Measurements from ENCODE around the gene GHDC. TPM values are rescaled to one million over a fixed set of nuclear protein-coding genes. Genes with fewer than 3 reads are reported as not detected.

The GHDC gene
- total and polyA plus RNA-seq, 2 of the 13 experiments (the other 11 are each of a cell fraction or from before 2014, with no cell fraction given): 15.4 to 22.5 TPM

GRCh38 chr17:42202696-42203095, 8.4 kb upstream of the GHDC start:
- ChIA-PET POLR2A (no interaction called here), CTCF (ENCODE audit: low intra/inter-chr PET ratio, low total read pairs) (no interaction called here)
- DNase-seq (ENCODE audit: low spot score): no peak
- Histone ChIP-seq H3K27ac (ENCODE audit: extremely low read length, insufficient read depth, low read length) (no peak overlapping the region), H2AFZ (ENCODE audit: low read length) (no peak overlapping the region), H3K4me2 (ENCODE audit: low read depth, low read length) (no peak overlapping the region), H3K4me3 (replicated peaks in 1 of 3; ENCODE audit: insufficient read depth in 1 of 3, low read depth in 2 of 3, low read length in 3 of 3) (no peak overlapping the region), H3K4me1 (ENCODE audit: insufficient read depth, low read length) (peaks cover 16% of the 10 kb centered on the region), H3K79me2 (ENCODE audit: insufficient read depth, low read length) (no peaks in the 10 kb centered on the region), H3K36me3 (replicated peaks in 1 of 2; ENCODE audit: control insufficient read depth in 1 of 2, insufficient read depth in 2 of 2, low read length in 2 of 2) (peaks cover 7 to 24% of the 10 kb centered on the region in 2 experiments), H3K9me3 (ENCODE audit: low read length) (no peaks in the 10 kb centered on the region), H3K27me3 (ENCODE audit: control insufficient read depth in 1 of 2, insufficient read depth in 2 of 2, low read length in 2 of 2) (no peaks in the 10 kb centered on the region), H4K20me1 (ENCODE audit: insufficient read depth, low read length) (no peaks in the 10 kb centered on the region), H3K9ac (ENCODE audit: insufficient read depth, low read depth, low read length) (no peak overlapping the region)
- intact Hi-C loops (cut with micrococcal nuclease; ENCODE audit: unreplicated experiment) (no loop called here), in situ Hi-C loops (cut with HindIII; ENCODE audit: extremely low pct_ligation_motif_present, low pct_unique_long_range_greater_than_20kb) (no loop called here)
- 94% methylated on average over 5 of the region's 5 CpGs for WGBS (ENCODE audit: low lambda C conversion rate)
- BruUV-seq (replicated peaks): no TSS peak
- ATAC-seq: no peak
- FAIRE-seq: no peak
- no peak for TF ChIP-seq CBX2 (IDR thresholded peaks at IDR 0.05; ENCODE audit: low read depth, low read length)
- TF ChIP-seq CBX2 (CRISPR knock-in tag; IDR thresholded peaks at IDR 0.05; ENCODE audit: low read depth): no peak
- TF ChIP-seq ZNF441 (CRISPR knock-in tag; IDR thresholded peaks at IDR 0.05; ENCODE audit: borderline replicate concordance): no peak
- no peak for TF ChIP-seq ZNF589 (CRISPR knock-in tag; conservative IDR thresholded peaks at IDR 0.05)
- TF ChIP-seq ERF (CRISPR knock-in tag; IDR thresholded peaks at IDR 0.05): no peak
- TF ChIP-seq ZNF720 (CRISPR knock-in tag; IDR thresholded peaks at IDR 0.05): no peak
- no peak for TF ChIP-seq ATAD3A (CRISPR knock-in tag; IDR thresholded peaks at IDR 0.05)
- no peak for TF ChIP-seq ZNF564 (CRISPR knock-in tag; IDR thresholded peaks at IDR 0.05)
- TF ChIP-seq, protein P1, sequence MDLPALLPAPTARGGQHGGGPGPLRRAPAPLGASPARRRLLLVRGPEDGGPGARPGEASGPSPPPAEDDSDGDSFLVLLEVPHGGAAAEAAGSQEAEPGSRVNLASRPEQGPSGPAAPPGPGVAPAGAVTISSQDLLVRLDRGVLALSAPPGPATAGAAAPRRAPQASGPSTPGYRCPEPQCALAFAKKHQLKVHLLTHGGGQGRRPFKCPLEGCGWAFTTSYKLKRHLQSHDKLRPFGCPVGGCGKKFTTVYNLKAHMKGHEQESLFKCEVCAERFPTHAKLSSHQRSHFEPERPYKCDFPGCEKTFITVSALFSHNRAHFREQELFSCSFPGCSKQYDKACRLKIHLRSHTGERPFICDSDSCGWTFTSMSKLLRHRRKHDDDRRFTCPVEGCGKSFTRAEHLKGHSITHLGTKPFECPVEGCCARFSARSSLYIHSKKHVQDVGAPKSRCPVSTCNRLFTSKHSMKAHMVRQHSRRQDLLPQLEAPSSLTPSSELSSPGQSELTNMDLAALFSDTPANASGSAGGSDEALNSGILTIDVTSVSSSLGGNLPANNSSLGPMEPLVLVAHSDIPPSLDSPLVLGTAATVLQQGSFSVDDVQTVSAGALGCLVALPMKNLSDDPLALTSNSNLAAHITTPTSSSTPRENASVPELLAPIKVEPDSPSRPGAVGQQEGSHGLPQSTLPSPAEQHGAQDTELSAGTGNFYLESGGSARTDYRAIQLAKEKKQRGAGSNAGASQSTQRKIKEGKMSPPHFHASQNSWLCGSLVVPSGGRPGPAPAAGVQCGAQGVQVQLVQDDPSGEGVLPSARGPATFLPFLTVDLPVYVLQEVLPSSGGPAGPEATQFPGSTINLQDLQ (CRISPR knock-in tag; IDR thresholded peaks at IDR 0.05): no peak
